Testis (tissue), 3 donors: ENCODE results near the gene PTDSS2. TPM values are rescaled to one million over a fixed set of nuclear protein-coding genes. Genes with fewer than 3 reads are reported as not detected.
"Not testable (repeated sequence)": the region's sequence is repeated elsewhere in the genome, so short reads cannot be mapped to it uniquely, and the experiment has no call there.

Experiments
- DNase-seq: peaks from one replicate; pipeline ENCODE4 v3.0.0-alpha.2; 2019
- H3K27ac ChIP-seq, 2 donors: fragments of 200-600 bp; sonication (generic); one replicate each; pipeline ENCODE4 v1.5.1; 2019
- H3K27me3 ChIP-seq: fragments of 200-600 bp; sonication (generic); one replicate; pipeline ENCODE4 v1.5.1; 2019
- H3K36me3 ChIP-seq: fragments of 200-600 bp; sonication (generic); one replicate; pipeline ENCODE4 v1.5.1; 2017; ENCODE audit warnings: low read depth; ENCODE audit errors: missing control alignments
- H3K4me1 ChIP-seq: fragments of 200-600 bp; sonication (generic); one replicate; pipeline ENCODE4 v1.5.1; 2019
- H3K4me3 ChIP-seq, 2 donors: fragments of 200-600 bp; sonication (generic); one replicate each; pipeline ENCODE4 v1.5.1; 2017 to 2019
- H3K9me3 ChIP-seq: fragments of 200-600 bp; sonication (generic); one replicate; pipeline ENCODE4 v1.5.1; 2017
- CTCF ChIP-seq, 3 experiments: fragments of 450-650 bp in 2 of 3; fragments of 200-600 bp in 1 of 3; sonication (generic) in 1 of 3; IDR thresholded peaks; one replicate each; pipeline ENCODE4 v1.5.1; 2016 to 2019; ENCODE audit warnings: antibody characterized with exemption in 3 of 3, mild to moderate bottlenecking in 2 of 3, moderate library complexity in 1 of 3
- POLR2A ChIP-seq: fragments of 450-650 bp; IDR thresholded peaks from one replicate; pipeline ENCODE4 v1.6.1; 2017; ENCODE audit warnings: antibody characterized with exemption, mild to moderate bottlenecking, moderate library complexity
- WGBS, 2 donors: methylation state at CpG; one replicate each; pipeline ENCODE4 v1.1.5; 2018; 5-methylcytosine and 5-hydroxymethylcytosine counted together
- intact Hi-C: fragments of 100-400 bp; cut with DNase I; formaldehyde crosslinking; loops from one replicate; pipeline ENCODE4 v1.15.1; 2023; ENCODE audit warnings: low total_unique reads
- polyA plus RNA-seq: library from polyadenylated mRNA; stranded (reverse); fragments of 350-450 nt; fragmentation: Illumina TruSeq; extraction: RNeasy Lipid Tissue Mini Kit (QIAGEN cat#74804); gene quantifications from one replicate; pipeline ENCODE4 v1.2.3, GENCODE V29; 2014; ENCODE audit warnings: low read depth, low replicate concordance; ENCODE audit not compliant: insufficient read depth
- total RNA-seq, 2 donors: library from RNA; depleted of rRNA; stranded (reverse); fragments of >200 nt; gene quantifications; one replicate each; pipeline ENCODE4 v1.2.3, GENCODE V29; 2016

Gene PTDSS2
- total and polyA plus RNA-seq, 3 donors from 2014 or later = 107 to 160 (median 116) TPM

DNA sequence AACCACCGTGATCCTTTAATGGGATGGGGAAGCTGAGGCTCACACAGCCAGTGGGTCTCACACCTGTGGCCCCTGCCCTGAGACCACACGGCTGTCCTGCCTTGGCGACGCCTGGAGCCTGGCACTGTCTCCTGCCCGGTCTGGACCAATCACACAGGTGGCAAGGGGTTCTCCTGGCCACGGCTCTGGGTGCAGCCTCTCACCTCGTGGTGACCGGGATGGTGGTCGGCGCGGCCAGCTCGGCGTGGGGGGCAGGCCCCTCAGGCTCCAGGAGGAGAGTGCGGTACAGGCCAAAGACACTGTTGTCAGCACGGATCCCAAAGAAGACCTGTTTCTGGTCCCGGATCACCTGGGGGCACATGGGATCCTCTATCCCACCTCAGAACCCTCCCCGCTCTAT lies 17.0 kb upstream of the PTDSS2 start:
- Histone ChIP-seq H3K36me3 (no peaks in the 10 kb centered on the region), H3K9me3 (no peaks in the 10 kb centered on the region), H3K27me3 (no peaks in the 10 kb centered on the region), H3K4me3 (no peak overlapping the region), H3K4me1 (no peaks in the 10 kb centered on the region), H3K27ac (no peak overlapping the region)
- intact Hi-C loops = no loop called here
- TF ChIP-seq CTCF (IDR thresholded peaks at IDR 0.05) (no peak), POLR2A (no peak)
- WGBS, 2 donors = 93 to 94% methylated on average over 17 of the region's 17 CpGs
- DNase-seq = no peak

DNA sequence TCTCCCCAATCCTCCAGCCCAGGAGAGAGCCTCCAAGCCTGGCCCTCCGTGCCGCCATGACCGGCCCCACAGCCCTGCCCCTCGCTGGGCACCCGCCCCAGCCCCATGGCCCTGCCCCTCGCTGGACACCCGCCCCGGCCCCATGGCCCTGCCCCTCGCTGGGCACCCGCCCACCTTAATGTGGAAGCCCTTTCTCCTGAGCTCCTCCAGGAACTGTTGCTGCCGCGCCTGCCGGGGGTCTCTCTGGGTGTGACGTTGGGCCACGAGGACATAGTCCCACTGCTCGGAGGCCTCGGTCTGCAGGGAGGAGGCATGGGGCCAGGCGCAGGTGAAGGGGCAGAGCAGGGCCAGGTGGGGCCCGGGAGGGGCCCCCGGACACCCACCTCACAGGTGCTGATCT lies 16.4 kb upstream of the PTDSS2 start:
- Histone ChIP-seq H3K36me3 (no peaks in the 10 kb centered on the region), H3K4me1 (no peaks in the 10 kb centered on the region), H3K4me3 (no peak overlapping the region), H3K27ac (no peak overlapping the region), H3K27me3 (no peaks in the 10 kb centered on the region), H3K9me3 (no peaks in the 10 kb centered on the region)
- intact Hi-C loops = no loop called here
- no peak for TF ChIP-seq CTCF (IDR thresholded peaks at IDR 0.05)
- no peak for TF ChIP-seq POLR2A
- no peak for DNase-seq
- WGBS, 2 donors = 91 to 95% methylated on average over 8 to 20 of the region's 20 CpGs

GRCh38 chr11:434496-434895 lies 15.6 kb upstream of the PTDSS2 start:
- no peaks in the 10 kb centered on the region for H3K27me3 ChIP-seq
- H3K36me3 ChIP-seq = no peaks in the 10 kb centered on the region
- WGBS, 2 donors = 78 to 87% methylated on average over 13 to 16 of the region's 16 CpGs
- H3K27ac ChIP-seq = no peak overlapping the region
- no peak overlapping the region for H3K4me3 ChIP-seq
- DNase-seq = no peak
- no peaks in the 10 kb centered on the region for H3K9me3 ChIP-seq
- intact Hi-C loops = no loop called here
- TF ChIP-seq CTCF (IDR thresholded peaks at IDR 0.05) (no peak), POLR2A (no peak)
- H3K4me1 ChIP-seq = no peaks in the 10 kb centered on the region

DNA sequence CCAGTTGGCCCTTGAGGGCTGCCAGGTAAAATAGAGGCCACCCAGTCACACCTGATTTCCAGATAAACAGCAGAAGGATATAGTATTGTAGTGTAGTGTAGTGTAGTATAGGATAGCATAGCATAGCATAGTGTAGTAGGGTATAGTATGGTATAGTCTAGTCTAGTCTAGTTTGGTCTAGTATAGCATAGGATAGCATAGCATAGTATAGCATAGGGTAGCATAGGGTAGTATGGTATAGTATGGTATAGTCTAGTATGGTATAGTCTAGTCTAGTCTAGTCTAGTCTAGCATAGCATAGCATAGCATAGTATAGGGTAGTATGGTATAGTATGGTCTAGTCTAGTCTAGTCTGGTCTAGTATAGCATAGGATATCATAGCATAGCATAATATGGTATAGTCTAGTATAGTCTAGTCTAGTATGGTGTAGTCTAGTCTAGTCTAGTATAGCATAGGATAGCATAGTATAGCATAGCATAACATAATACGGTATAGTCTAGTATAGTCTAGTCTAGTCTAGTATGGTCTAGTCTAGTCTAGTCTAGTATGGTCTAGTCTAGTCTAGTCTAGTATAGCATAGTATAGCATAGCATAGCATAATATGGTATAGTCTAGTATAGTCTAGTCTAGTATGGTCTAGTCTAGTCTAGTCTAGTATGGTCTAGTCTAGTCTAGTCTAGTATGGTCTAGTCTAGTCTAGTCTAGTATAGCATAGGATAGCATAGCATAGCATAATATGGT lies 14.9 kb upstream of the PTDSS2 start:
- H3K9me3 ChIP-seq, H3K36me3 ChIP-seq, H3K27me3 ChIP-seq, DNase-seq, H3K27ac ChIP-seq, intact Hi-C loops, H3K4me1 ChIP-seq, H3K4me3 ChIP-seq: not testable (repeated sequence)
- WGBS, 2 donors = 89 to 94% methylated on average over 1 of the region's 1 CpG

DNA sequence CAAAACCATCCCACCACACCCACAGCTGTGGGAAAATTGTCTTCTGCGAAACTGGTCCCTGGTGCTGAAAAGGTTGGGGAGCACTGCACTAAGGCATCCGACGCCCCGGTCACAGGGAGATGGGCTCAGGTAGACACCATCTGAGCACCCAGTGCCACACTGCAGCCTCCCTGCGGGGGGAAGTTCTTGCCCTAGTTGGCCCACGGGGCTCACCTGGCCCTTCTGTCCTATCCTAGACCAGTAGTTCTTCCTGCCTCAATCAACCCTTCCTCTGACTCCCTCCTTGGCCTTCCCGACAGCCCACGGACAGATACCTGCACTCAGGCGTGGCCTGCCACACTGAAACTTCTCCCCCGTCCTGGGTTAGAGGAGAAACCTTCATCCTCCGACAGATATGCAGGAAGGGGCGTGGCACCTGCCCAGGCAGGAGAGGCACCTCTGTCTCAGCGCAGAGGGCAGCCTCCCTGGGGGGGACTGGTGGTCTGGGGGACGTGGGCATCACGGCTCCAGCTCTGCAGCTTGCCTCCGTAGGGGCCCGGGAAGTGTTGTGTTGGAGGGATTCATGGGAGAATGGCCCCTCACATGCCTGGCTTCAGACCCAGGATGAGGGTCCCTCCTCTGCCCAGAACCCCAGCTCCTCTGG lies 12.7 kb upstream of the PTDSS2 start:
- DNase-seq = no peak
- H3K4me3 ChIP-seq = no peak overlapping the region
- WGBS, 2 donors = 81 to 88% methylated on average over 9 to 17 of the region's 17 CpGs
- peaks cover 11% of the 10 kb centered on the region for H3K4me1 ChIP-seq
- H3K36me3 ChIP-seq = no peaks in the 10 kb centered on the region
- TF ChIP-seq POLR2A (no peak), CTCF (IDR thresholded peaks at IDR 0.05) (no peak)
- no peaks in the 10 kb centered on the region for H3K27me3 ChIP-seq
- H3K27ac ChIP-seq = no peak overlapping the region
- H3K9me3 ChIP-seq = no peaks in the 10 kb centered on the region
- intact Hi-C loops = no loop called here
